ENCODE results near the gene PRKCE.
A peak's percentile ranks its signal among the peaks of the same experiment; 100 is the strongest.

Gene PRKCE

DNA sequence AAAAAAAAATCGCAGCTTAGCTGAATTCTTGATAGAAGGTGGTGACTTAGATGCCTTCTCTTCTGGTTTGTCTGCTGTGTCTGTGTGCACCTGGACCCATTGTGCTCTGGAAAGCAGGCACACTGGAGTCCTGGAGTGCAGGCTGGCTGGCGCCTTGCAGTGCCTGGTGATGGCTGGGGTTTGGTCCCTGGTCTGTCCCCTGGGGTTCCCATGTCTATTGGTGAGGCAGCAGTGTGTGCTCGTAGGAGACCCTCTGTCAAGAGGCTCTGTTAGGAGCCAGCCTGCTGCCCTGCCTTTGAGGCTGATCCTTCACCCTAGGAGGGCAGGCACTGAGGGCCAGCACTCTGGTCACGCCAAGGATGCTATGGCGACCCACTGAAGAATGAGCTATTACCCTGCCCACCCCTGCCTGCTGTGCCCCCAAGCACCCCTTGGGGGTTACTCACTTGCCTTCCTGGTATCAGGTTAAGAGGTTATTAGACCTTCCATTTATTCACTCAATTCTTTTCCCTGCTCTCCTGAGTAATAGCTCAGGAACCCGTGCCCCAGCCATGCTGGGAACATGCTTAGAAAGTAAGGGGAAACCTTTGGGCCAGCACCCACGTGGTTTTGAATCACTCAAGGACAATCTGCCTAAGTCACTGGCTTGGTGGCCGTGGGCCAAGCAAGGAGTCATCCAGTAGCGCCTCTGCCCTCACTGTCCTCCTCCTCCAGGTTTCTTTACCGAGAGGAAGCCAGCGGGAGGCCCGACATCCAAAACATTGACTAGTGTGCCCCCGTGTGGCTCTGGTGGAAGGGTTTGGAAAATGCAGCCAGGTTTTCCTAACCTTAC, 284.5 kb downstream of the PRKCE start:
- Histone ChIP-seq H3K4me1 (peaks cover 0 to 26% (median 19%) of the 10 kb centered on the region in 4 donors), H3K27ac (peak overlapping the region; percentile 38 to 49), H3K9me3 (no peaks in the 10 kb centered on the region), H3K27me3 (no peaks in the 10 kb centered on the region), H3K4me3 (no peak overlapping the region), H3K36me3 (no peaks in the 10 kb centered on the region)
- DNase-seq: peak; percentile 97 to 98
- intact Hi-C loops (cut with DNase I; ENCODE audit: low total_unique reads): loop anchor here (1.0 to 5.0 kb wide), 2 partner anchors 159 to 293 kb away; no protein-coding TSS in a partner anchor
- TF ChIP-seq, protein P1, sequence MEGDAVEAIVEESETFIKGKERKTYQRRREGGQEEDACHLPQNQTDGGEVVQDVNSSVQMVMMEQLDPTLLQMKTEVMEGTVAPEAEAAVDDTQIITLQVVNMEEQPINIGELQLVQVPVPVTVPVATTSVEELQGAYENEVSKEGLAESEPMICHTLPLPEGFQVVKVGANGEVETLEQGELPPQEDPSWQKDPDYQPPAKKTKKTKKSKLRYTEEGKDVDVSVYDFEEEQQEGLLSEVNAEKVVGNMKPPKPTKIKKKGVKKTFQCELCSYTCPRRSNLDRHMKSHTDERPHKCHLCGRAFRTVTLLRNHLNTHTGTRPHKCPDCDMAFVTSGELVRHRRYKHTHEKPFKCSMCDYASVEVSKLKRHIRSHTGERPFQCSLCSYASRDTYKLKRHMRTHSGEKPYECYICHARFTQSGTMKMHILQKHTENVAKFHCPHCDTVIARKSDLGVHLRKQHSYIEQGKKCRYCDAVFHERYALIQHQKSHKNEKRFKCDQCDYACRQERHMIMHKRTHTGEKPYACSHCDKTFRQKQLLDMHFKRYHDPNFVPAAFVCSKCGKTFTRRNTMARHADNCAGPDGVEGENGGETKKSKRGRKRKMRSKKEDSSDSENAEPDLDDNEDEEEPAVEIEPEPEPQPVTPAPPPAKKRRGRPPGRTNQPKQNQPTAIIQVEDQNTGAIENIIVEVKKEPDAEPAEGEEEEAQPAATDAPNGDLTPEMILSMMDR (IDR thresholded peaks at IDR 0.05): peak; percentile 65 to 86

DNA sequence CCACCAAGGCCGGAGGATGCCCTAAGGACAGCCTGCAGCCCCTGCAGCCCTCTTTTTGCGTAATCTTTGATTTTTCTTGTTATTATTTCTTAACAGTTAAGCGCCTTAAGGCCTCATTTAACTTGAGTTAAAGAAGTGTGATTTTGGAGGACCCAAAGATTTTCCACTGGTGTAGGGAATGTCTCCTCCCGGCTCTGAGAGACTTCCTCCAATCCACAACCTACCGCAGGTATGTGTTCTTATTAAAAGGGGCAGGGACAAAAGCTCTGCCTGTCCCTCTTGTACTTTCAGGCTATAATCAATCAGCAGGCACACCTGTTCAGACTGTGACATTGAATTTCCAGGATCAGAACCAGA, 285.1 kb downstream of the PRKCE start:
- intact Hi-C loops (cut with DNase I; ENCODE audit: low total_unique reads): loop anchor here (1.0 to 5.0 kb wide), 2 partner anchors 159 to 293 kb away; no protein-coding TSS in a partner anchor
- no peaks in the 10 kb centered on the region for H3K36me3 ChIP-seq
- TF ChIP-seq, protein P1 (IDR thresholded peaks at IDR 0.05): no peak
- H3K4me1 ChIP-seq: peaks cover 0 to 26% (median 19%) of the 10 kb centered on the region in 4 donors
- no peak overlapping the region for H3K4me3 ChIP-seq
- H3K27ac ChIP-seq: peak overlapping the region in 1 of 2 donors; percentile 49
- DNase-seq: no peak
- no peaks in the 10 kb centered on the region for H3K27me3 ChIP-seq
- no peaks in the 10 kb centered on the region for H3K9me3 ChIP-seq

DNA sequence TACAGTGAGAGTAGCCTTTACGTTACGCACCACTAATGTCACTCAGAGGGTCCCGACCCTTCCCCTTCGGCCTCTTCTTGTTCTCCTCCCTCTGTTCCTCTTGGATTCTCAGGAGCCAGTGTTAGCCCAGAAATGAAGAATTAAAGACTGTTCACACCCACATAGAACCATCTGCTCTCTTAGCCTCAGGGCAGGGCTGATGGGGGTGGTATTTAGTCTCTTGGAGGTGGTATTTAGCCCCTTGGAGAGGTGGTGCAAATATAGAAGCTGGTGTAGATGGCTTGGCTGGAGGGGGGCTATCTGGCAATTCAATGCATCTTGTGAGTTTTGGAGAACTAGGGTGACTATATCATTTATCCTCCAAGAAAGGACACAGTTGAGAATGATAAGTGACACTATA, 286.5 kb downstream of the PRKCE start:
- no peaks in the 10 kb centered on the region for H3K9me3 ChIP-seq
- no peaks in the 10 kb centered on the region for H3K36me3 ChIP-seq
- peaks cover 0 to 26% (median 19%) of the 10 kb centered on the region in 4 donors for H3K4me1 ChIP-seq
- no peak overlapping the region for H3K27ac ChIP-seq
- no peaks in the 10 kb centered on the region for H3K27me3 ChIP-seq
- H3K4me3 ChIP-seq: no peak overlapping the region
- TF ChIP-seq, protein P1 (IDR thresholded peaks at IDR 0.05): no peak
- no peak for DNase-seq
- intact Hi-C loops (cut with DNase I; ENCODE audit: low total_unique reads): loop anchor here (5.0 kb wide), 1 partner anchor 161 kb away; no protein-coding TSS in a partner anchor

DNA sequence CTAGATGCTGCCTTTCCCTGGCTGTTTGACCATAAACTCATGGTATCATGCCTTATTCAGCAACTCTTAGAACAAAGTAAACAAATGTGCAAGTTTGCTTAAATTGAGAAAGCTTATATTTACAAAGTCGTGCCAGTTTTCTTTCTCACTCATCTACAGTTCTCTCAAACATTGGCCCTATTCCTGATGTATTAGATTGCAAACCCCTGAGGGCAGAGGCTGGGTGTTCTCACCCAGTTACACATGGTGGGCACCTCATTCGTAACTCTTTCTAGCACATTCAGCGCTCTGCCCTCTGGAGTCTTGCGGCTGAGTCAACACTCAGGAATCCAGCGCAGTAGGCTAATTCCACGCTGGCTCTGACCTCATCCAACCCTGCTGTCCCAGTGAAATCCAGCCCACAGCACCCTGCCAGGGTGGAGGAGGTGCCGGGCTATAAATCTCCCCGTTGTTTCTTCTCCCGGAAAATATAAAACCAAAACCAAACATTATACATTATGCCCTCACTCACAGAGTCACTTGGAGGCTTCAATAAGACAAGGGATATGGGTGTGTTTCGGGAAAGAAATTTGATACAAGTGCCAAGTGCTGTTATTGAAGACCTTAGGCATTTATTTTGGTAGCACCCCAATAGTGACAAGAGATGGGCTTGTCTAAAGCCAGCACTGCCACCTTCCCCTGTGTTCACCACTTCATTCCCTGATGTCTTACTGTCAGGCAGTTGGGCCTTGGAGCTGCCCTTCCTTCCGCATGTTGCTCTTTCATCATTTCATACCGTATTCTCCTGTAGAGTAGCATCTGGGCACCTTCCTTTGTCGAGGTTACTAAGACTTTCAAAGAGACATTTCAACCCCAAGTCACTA, 287.4 kb downstream of the PRKCE start:
- no peaks in the 10 kb centered on the region for H3K27me3 ChIP-seq
- peak; percentile 63 to 86 for DNase-seq
- intact Hi-C loops (cut with DNase I; ENCODE audit: low total_unique reads): loop anchor here (5.0 kb wide), 1 partner anchor 162 kb away; no protein-coding TSS in a partner anchor
- TF ChIP-seq, protein P1 (IDR thresholded peaks at IDR 0.05): no peak
- H3K4me1 ChIP-seq: peaks cover 0 to 26% (median 19%) of the 10 kb centered on the region in 4 donors
- H3K36me3 ChIP-seq: no peaks in the 10 kb centered on the region
- peak overlapping the region in 1 of 2 donors; percentile 32 for H3K27ac ChIP-seq
- H3K9me3 ChIP-seq: no peaks in the 10 kb centered on the region
- peak overlapping the region in 1 of 2 donors; percentile 5 for H3K4me3 ChIP-seq

DNA sequence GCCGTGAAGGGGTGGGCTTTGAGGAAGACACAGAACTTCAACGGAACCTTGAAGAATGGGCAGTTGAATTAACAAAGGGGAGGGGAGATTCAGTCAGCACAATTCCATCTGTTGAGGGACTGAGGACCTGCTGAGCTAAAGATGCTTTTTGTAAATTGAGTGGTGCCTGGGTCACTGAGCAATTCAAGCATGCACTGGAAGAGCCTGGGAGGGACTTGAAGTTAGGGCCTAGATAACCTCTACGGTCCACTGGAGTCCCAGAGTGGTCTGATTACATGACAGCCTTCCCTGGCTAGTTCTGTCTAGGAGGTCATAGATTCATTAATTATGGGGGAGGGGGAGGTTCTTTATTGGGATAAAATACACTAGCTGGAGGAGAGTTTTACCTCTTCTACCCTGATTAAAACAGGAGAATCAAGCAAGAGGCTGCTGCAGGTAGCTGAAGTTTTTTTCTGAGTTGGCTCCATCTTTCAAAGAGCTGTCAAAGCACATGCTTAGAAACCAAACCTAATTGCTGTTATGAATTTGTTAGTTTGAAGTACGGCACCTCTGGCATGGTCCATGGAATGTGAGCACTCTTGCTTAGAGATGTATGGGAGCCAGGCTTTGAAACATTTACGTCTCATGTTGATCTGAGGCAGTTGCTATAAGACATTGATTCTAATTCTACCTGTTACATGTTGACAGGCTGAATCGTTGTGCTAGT, 290.2 kb downstream of the PRKCE start:
- TF ChIP-seq, protein P1 (IDR thresholded peaks at IDR 0.05): no peak
- Histone ChIP-seq H3K4me3 (no peak overlapping the region), H3K27me3 (no peaks in the 10 kb centered on the region), H3K27ac (no peak overlapping the region), H3K36me3 (no peaks in the 10 kb centered on the region), H3K4me1 (peaks cover 0 to 17% (median 10%) of the 10 kb centered on the region in 4 donors), H3K9me3 (no peaks in the 10 kb centered on the region)
- intact Hi-C loops (cut with DNase I; ENCODE audit: low total_unique reads): no loop called here
- no peak for DNase-seq
